Sigmoid colon (tissue), 7 donors: ENCODE measurements around the gene PCSK5. TPM values are rescaled to one million over a fixed set of nuclear protein-coding genes. Genes with fewer than 3 reads are reported as not detected.

ENCODE experiments used
- DNase-seq: peaks from one replicate; pipeline ENCODE4 v3.0.0-alpha.2; 2019
- H3K27ac ChIP-seq, 4 donors: fragments of 200-600 bp; sonication (generic); one replicate each; pipeline ENCODE4 v1.5.1; 2016 to 2019; ENCODE audit warnings: mild to moderate bottlenecking in 1 of 4
- H3K27me3 ChIP-seq, 3 donors: fragments of 200-600 bp; sonication (generic); one replicate each; pipeline ENCODE4 v1.5.1; 2019; ENCODE audit warnings: mild to moderate bottlenecking in 1 of 3
- H3K36me3 ChIP-seq, 4 donors: fragments of 200-600 bp; sonication (generic); one replicate each; pipeline ENCODE4 v1.5.1; 2016 to 2019
- H3K4me1 ChIP-seq, 4 donors: fragments of 200-600 bp; sonication (generic); one replicate each; pipeline ENCODE4 v1.5.1; 2017 to 2019
- H3K4me3 ChIP-seq, 4 donors: fragments of 200-600 bp; sonication (generic); one replicate each; pipeline ENCODE4 v1.5.1; 2017 to 2019; ENCODE audit warnings: mild to moderate bottlenecking in 2 of 4, moderate library complexity in 1 of 4
- H3K9me3 ChIP-seq, 4 donors: fragments of 200-600 bp in 3 of 4; sonication (generic) in 3 of 4; one replicate each; pipeline versions ENCODE4 v1.5.1 to v1.6.1; 2013 to 2019
- EP300 ChIP-seq, 4 donors: sonication (generic); formaldehyde crosslinking; IDR thresholded peaks; one replicate each; pipeline ENCODE4 v1.6.1; 2017; ENCODE audit warnings: antibody characterized with exemption in 4 of 4
- POLR2A ChIP-seq, 2 donors: fragments of 450-650 bp; IDR thresholded peaks; one replicate each; pipeline ENCODE4 v1.6.1; 2016; ENCODE audit warnings: antibody characterized with exemption in 2 of 2, mild to moderate bottlenecking in 2 of 2, moderate library complexity in 2 of 2
- POLR2AphosphoS5 ChIP-seq, 4 donors: sonication (generic); formaldehyde crosslinking; IDR thresholded peaks; one replicate each; pipeline ENCODE4 v1.6.1; 2017; ENCODE audit warnings: antibody characterized with exemption in 4 of 4
- WGBS, 2 donors: extraction: QIAGEN DNeasy Blood & Tissue Kit; methylation state at CpG; one replicate each; pipeline ENCODE4 v1.1.7; 2013; 5-methylcytosine and 5-hydroxymethylcytosine counted together
- intact Hi-C: fragments of 100-400 bp; cut with DNase I; formaldehyde crosslinking; loops from one replicate; pipeline ENCODE4 v1.15.1; 2023
- polyA plus RNA-seq, 3 donors: library from polyadenylated mRNA; stranded (reverse); fragments of 200-250 nt; gene quantifications; one replicate each; pipeline ENCODE4 v1.2.3, GENCODE V29; 2013
- total RNA-seq, 4 donors: library from RNA; depleted of rRNA; stranded (reverse); fragments of >200 nt; gene quantifications; one replicate each; pipeline ENCODE4 v1.1.0, GENCODE V29; 2016
- TF ChIP-seq, protein P1 (sequence below), 4 experiments: fragments of 450-650 bp in 3 of 4; fragments of 200-600 bp in 1 of 4; IDR thresholded peaks; one replicate each; pipeline ENCODE4 v1.5.1; 2016 to 2019; ENCODE audit warnings: antibody characterized with exemption in 4 of 4, mild to moderate bottlenecking in 3 of 4, moderate library complexity in 2 of 4
- donor health status: healthy with polysubstance abuse.
- donor health status: Bipolar disorder and iron deficiency.
- donor health status: healthy.

The PCSK5 gene
- total and polyA plus RNA-seq, 7 donors = 2.4 to 23.5 (median 8.4) TPM

DNA sequence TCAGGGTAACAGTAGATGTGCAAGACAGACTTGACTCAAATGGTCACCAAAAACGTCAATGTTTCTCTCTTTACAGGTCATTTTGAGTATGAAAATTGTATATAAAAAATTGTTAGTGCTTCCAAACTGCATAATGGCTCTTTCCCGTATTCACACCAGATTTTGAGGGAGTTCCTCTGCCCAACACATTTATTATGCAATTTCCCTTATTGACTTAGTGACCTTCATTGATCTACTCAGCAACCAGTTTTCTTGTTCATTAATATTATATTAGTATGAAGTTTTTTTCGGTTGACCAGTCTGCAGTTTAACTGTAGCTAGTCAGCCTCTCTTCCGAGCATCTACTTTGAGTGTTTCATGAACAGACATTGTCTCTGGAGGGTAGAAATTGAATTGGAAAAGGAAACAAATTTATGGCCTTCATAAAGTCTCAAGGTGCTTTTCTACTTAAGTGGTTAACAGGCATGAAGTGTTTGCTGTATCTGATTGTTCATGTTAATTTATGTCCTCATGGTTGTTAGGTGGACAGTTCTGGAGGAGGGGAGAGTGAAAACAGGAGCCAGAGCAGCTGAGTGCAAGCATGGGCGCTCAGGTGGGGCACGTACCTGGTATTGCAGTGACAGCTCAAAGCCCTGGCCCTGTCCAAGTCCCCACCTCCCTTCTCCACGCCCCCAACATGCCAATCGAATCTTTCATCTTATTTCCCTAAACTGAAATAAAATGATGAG, 263.6 kb downstream of the PCSK5 start:
- TF ChIP-seq, protein P1, sequence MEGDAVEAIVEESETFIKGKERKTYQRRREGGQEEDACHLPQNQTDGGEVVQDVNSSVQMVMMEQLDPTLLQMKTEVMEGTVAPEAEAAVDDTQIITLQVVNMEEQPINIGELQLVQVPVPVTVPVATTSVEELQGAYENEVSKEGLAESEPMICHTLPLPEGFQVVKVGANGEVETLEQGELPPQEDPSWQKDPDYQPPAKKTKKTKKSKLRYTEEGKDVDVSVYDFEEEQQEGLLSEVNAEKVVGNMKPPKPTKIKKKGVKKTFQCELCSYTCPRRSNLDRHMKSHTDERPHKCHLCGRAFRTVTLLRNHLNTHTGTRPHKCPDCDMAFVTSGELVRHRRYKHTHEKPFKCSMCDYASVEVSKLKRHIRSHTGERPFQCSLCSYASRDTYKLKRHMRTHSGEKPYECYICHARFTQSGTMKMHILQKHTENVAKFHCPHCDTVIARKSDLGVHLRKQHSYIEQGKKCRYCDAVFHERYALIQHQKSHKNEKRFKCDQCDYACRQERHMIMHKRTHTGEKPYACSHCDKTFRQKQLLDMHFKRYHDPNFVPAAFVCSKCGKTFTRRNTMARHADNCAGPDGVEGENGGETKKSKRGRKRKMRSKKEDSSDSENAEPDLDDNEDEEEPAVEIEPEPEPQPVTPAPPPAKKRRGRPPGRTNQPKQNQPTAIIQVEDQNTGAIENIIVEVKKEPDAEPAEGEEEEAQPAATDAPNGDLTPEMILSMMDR (IDR thresholded peaks at IDR 0.05) = no peak
- TF ChIP-seq EP300 (IDR thresholded peaks at IDR 0.05) (no peak), POLR2A (IDR thresholded peaks at IDR 0.05) (no peak), POLR2AphosphoS5 (IDR thresholded peaks at IDR 0.05) (no peak)
- Histone ChIP-seq H3K4me1 (peaks cover 0 to 3% (median 0%) of the 10 kb centered on the region in 4 donors), H3K9me3 (no peaks in the 10 kb centered on the region), H3K27ac (no peak overlapping the region), H3K27me3 (no peaks in the 10 kb centered on the region), H3K36me3 (peaks cover 0 to 5% (median 4%) of the 10 kb centered on the region in 4 donors), H3K4me3 (no peak overlapping the region)
- 19 to 70% methylated on average over 8 of the region's 8 CpGs for WGBS, 2 donors
- intact Hi-C loops = no loop called here
- DNase-seq = no peak

DNA sequence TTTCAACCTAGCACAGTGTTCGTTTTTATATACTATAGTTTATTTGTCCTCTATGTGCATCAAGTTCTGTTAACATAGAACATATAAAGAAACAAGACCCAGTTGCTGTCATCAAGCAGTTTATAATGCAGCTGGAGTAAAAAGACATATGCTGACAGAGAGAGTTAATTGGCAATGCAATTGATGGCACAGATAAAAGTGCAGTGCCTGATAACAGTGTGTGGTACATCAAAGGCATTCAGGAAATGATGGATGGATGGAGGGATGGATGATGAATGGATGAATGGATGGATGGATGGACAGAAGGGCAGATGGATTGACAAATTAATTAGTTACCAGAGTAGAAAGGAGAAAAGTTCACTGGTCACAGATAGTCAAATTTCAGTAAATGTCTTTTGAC, 264.9 kb downstream of the PCSK5 start:
- H3K27me3 ChIP-seq = no peaks in the 10 kb centered on the region
- H3K36me3 ChIP-seq = peaks cover 5 to 9% (median 7%) of the 10 kb centered on the region in 4 donors
- H3K4me3 ChIP-seq = no peak overlapping the region
- no peak overlapping the region for H3K27ac ChIP-seq
- intact Hi-C loops = no loop called here
- TF ChIP-seq EP300 (IDR thresholded peaks at IDR 0.05) (no peak), POLR2AphosphoS5 (IDR thresholded peaks at IDR 0.05) (no peak), POLR2A (IDR thresholded peaks at IDR 0.05) (no peak)
- TF ChIP-seq, protein P1 (IDR thresholded peaks at IDR 0.05) = no peak
- no peaks in the 10 kb centered on the region for H3K9me3 ChIP-seq
- DNase-seq = no peak
- WGBS, 2 donors = 81 to 85% methylated on average over 1 of the region's 1 CpG
- peaks cover 0 to 2% (median 0%) of the 10 kb centered on the region in 4 donors for H3K4me1 ChIP-seq

DNA sequence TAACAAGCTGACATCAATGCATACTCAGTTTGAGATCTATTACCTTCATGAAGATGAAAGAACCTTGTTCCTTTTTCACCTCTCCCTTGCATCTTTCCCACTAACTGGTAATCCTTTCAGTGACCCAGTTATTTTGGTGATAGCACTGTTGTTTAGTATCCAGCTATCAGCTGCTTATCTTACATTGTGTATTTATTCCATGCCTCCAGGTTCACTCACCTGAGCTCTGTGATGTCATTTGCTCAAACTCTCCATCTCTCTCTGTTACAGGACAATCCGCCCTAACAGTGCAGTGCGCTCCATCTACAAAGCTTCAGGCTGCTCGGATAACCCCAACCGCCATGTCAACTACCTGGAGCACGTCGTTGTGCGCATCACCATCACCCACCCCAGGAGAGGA, 268.2 kb downstream of the PCSK5 start:
- Histone ChIP-seq H3K27me3 (no peaks in the 10 kb centered on the region), H3K4me3 (no peak overlapping the region), H3K36me3 (peaks cover 5 to 9% (median 7%) of the 10 kb centered on the region in 4 donors), H3K4me1 (peaks cover 0 to 30% (median 19%) of the 10 kb centered on the region in 4 donors), H3K9me3 (no peaks in the 10 kb centered on the region), H3K27ac (no peak overlapping the region)
- TF ChIP-seq POLR2A (IDR thresholded peaks at IDR 0.05) (no peak), EP300 (IDR thresholded peaks at IDR 0.05) (no peak), POLR2AphosphoS5 (IDR thresholded peaks at IDR 0.05) (no peak)
- TF ChIP-seq, protein P1 (IDR thresholded peaks at IDR 0.05) = no peak
- DNase-seq = no peak
- intact Hi-C loops = no loop called here
- WGBS, 2 donors = 97% methylated on average over 7 of the region's 7 CpGs

DNA sequence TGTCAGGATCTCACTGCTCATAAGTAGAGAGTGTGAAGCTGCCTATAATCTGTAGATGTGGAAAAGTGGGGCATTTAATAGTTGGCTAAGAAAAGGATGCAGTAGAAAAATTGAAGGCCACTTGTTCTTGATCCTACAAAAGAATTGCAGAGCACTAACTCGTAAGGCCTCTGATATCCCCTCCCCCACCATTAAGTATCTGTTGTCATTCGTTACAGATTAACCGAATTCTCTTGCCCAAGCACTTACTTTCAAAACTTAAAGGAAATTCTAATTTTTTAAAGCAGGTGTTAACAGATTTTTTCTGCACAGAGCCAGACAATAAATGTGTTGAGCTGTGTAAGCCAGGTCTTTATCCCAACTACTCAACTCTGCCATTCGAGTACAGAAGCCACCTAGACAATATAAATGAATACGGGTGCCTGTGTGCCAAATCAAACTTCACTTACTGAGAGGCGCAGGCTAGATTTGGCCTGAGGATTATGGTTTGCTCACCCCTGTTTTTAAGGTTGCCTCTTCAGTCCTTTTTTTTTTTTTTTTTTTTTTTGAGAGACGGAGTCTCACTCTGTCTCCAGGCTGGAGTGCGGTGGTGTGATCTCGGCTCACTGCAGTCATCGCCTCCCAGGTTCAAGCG, 268.9 kb downstream of the PCSK5 start:
- DNase-seq = no peak
- H3K4me1 ChIP-seq = peaks cover 0 to 30% (median 19%) of the 10 kb centered on the region in 4 donors
- no peak overlapping the region for H3K4me3 ChIP-seq
- H3K27ac ChIP-seq = no peak overlapping the region
- H3K9me3 ChIP-seq = no peaks in the 10 kb centered on the region
- no peak for TF ChIP-seq EP300 (IDR thresholded peaks at IDR 0.05)
- TF ChIP-seq, protein P1 (IDR thresholded peaks at IDR 0.05) = no peak
- no peak for TF ChIP-seq POLR2AphosphoS5 (IDR thresholded peaks at IDR 0.05)
- no peak for TF ChIP-seq POLR2A (IDR thresholded peaks at IDR 0.05)
- WGBS, 2 donors = 89% methylated on average over 11 of the region's 11 CpGs
- intact Hi-C loops = no loop called here
- H3K36me3 ChIP-seq = peaks cover 5 to 9% (median 7%) of the 10 kb centered on the region in 4 donors
- no peaks in the 10 kb centered on the region for H3K27me3 ChIP-seq
